ENCODE measurements around the gene MBOAT1.

MBOAT1 gene

DNA sequence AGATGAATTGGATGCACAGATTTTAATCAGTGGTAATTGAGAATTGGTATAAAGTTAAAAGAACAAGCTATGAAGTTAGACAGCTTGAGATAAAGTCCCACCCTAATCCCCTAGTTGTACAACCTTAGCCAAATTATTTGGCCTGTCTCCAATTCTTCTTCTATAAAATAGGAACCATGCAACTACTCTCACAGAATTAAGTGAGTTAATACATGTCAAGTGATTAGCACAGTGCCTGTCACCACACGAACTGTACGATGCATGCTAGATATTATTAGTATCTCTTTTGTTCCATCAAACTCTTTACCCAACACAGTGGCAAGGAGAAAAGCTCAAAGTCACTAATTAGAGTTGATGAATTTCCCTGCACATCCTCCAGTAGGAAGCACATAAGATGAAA, 44.7 kb downstream of the MBOAT1 start:
- Histone ChIP-seq H2AK5ac (ENCODE audit: low read length, severe bottlenecking) (no peak overlapping the region), H3K79me1 (replicated peaks; ENCODE audit: low read length, poor library complexity, severe bottlenecking) (no peaks in the 10 kb centered on the region), H3K4me3 (ENCODE audit: insufficient read depth in 1 of 2, low read depth in 1 of 2, low read length in 2 of 2) (no peak overlapping the region), H3K9me3 (ENCODE audit: control insufficient read depth, low read length) (no peaks in the 10 kb centered on the region), H3K4ac (ENCODE audit: low read depth in 1 of 2, low read length in 2 of 2) (no peak overlapping the region), H4K8ac (ENCODE audit: low read length) (no peak overlapping the region), H3K4me1 (ENCODE audit: control insufficient read depth, insufficient read depth, low read depth, low read length) (no peaks in the 10 kb centered on the region), H2BK5ac (ENCODE audit: low read depth, low read length, poor library complexity, severe bottlenecking) (no peak overlapping the region), H3K4me2 (ENCODE audit: low read length, poor library complexity, severe bottlenecking) (no peak overlapping the region), H3K27ac (ENCODE audit: low read length, poor library complexity, severe bottlenecking) (no peak overlapping the region), H2BK120ac (ENCODE audit: low read depth, low read length) (no peak overlapping the region), H3K18ac (ENCODE audit: low read depth in 1 of 2, low read length in 2 of 2) (no peak overlapping the region), H2BK12ac (ENCODE audit: low read length in 2 of 2) (no peak overlapping the region), H2AFZ (ENCODE audit: low read depth, low read length) (no peak overlapping the region), H3K9ac (ENCODE audit: low read length) (no peak overlapping the region), H2BK15ac (ENCODE audit: low read depth, poor library complexity, severe bottlenecking) (no peak overlapping the region), H3K36me3 (ENCODE audit: control insufficient read depth in 1 of 2, insufficient read depth in 2 of 2, low read depth in 1 of 2, low read length in 2 of 2) (no peaks in the 10 kb centered on the region), H3K27me3 (ENCODE audit: control insufficient read depth in 1 of 2, insufficient read depth in 1 of 2, low read length in 2 of 2) (no peaks in the 10 kb centered on the region), H3K23ac (ENCODE audit: low read length in 2 of 2) (no peak overlapping the region), H4K91ac (ENCODE audit: low read length) (no peak overlapping the region), H3K14ac (ENCODE audit: low read length in 2 of 2) (no peak overlapping the region)
- DNase-seq, result no peak
- 95% methylated on average over 2 of the region's 2 CpGs for WGBS

DNA sequence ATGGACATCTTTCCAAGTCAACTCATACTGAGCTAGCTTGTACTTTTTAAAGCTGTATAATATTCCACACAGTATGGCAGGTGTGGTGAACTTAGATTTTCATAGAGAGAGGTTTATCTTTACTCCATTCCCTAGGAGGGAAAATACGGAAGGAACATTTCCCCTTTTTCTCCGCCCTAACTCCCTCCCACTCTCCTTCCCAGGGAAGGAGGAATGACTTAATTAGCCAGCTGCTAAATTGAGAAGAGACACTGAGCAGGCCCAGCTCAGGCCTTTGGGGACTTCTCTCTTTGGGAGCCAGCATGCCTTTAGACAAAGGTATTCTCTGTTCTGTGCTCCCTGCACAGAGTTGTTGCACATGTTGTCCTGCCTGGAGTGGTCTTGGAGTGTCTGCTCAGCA, 46.1 kb downstream of the MBOAT1 start:
- Histone ChIP-seq H3K4me1 (ENCODE audit: control insufficient read depth, insufficient read depth, low read depth, low read length) (no peaks in the 10 kb centered on the region), H4K8ac (ENCODE audit: low read length) (no peak overlapping the region), H3K27ac (ENCODE audit: low read length, poor library complexity, severe bottlenecking) (no peak overlapping the region), H3K79me1 (replicated peaks; ENCODE audit: low read length, poor library complexity, severe bottlenecking) (no peaks in the 10 kb centered on the region), H3K4ac (ENCODE audit: low read depth in 1 of 2, low read length in 2 of 2) (no peak overlapping the region), H3K4me3 (ENCODE audit: insufficient read depth in 1 of 2, low read depth in 1 of 2, low read length in 2 of 2) (no peak overlapping the region), H2AK5ac (ENCODE audit: low read length, severe bottlenecking) (no peak overlapping the region), H2BK12ac (ENCODE audit: low read length in 2 of 2) (no peak overlapping the region), H4K91ac (ENCODE audit: low read length) (no peak overlapping the region), H3K27me3 (ENCODE audit: control insufficient read depth in 1 of 2, insufficient read depth in 1 of 2, low read length in 2 of 2) (no peaks in the 10 kb centered on the region), H3K36me3 (ENCODE audit: control insufficient read depth in 1 of 2, insufficient read depth in 2 of 2, low read depth in 1 of 2, low read length in 2 of 2) (no peaks in the 10 kb centered on the region), H3K4me2 (ENCODE audit: low read length, poor library complexity, severe bottlenecking) (no peak overlapping the region), H3K9ac (ENCODE audit: low read length) (no peak overlapping the region), H2BK120ac (ENCODE audit: low read depth, low read length) (no peak overlapping the region), H2BK5ac (ENCODE audit: low read depth, low read length, poor library complexity, severe bottlenecking) (no peak overlapping the region), H3K14ac (ENCODE audit: low read length in 2 of 2) (no peak overlapping the region), H3K23ac (ENCODE audit: low read length in 2 of 2) (no peak overlapping the region), H2AFZ (ENCODE audit: low read depth, low read length) (no peak overlapping the region), H3K18ac (ENCODE audit: low read depth in 1 of 2, low read length in 2 of 2) (no peak overlapping the region), H3K9me3 (ENCODE audit: control insufficient read depth, low read length) (no peaks in the 10 kb centered on the region), H2BK15ac (ENCODE audit: low read depth, poor library complexity, severe bottlenecking) (no peak overlapping the region)
- WGBS, result 100% methylated on average over 1 of the region's 2 CpGs
- no peak for DNase-seq

DNA sequence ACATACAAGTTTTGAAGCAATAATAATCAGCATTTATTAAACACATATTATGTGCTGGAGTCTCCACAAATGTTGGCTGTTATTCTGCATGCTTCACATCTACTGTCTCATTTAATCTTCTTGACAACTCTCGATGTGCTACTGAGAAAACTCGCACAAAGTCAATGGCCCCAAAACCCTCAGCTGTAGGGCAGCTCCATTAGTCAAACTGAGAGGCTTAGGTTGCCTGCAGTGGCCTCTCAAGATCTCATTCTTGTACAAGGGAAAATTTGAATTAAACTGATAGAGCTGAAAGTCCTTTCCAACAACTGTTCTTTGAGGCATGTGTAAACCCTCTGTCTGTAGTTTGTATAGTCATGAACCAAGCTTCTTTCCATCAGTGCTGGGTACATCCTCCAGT, 49.8 kb downstream of the MBOAT1 start:
- Histone ChIP-seq H3K4me1 (ENCODE audit: control insufficient read depth, insufficient read depth, low read depth, low read length) (no peaks in the 10 kb centered on the region), H3K14ac (ENCODE audit: low read length in 2 of 2) (no peak overlapping the region), H2BK15ac (ENCODE audit: low read depth, poor library complexity, severe bottlenecking) (no peak overlapping the region), H3K4ac (ENCODE audit: low read depth in 1 of 2, low read length in 2 of 2) (no peak overlapping the region), H3K27ac (ENCODE audit: low read length, poor library complexity, severe bottlenecking) (no peak overlapping the region), H3K4me3 (ENCODE audit: insufficient read depth in 1 of 2, low read depth in 1 of 2, low read length in 2 of 2) (no peak overlapping the region), H2BK12ac (ENCODE audit: low read length in 2 of 2) (no peak overlapping the region), H3K18ac (ENCODE audit: low read depth in 1 of 2, low read length in 2 of 2) (no peak overlapping the region), H3K9me3 (ENCODE audit: control insufficient read depth, low read length) (no peaks in the 10 kb centered on the region), H2BK120ac (ENCODE audit: low read depth, low read length) (no peak overlapping the region), H3K9ac (ENCODE audit: low read length) (no peak overlapping the region), H3K27me3 (ENCODE audit: control insufficient read depth in 1 of 2, insufficient read depth in 1 of 2, low read length in 2 of 2) (no peaks in the 10 kb centered on the region), H3K36me3 (ENCODE audit: control insufficient read depth in 1 of 2, insufficient read depth in 2 of 2, low read depth in 1 of 2, low read length in 2 of 2) (no peaks in the 10 kb centered on the region), H3K23ac (ENCODE audit: low read length in 2 of 2) (no peak overlapping the region), H2BK5ac (ENCODE audit: low read depth, low read length, poor library complexity, severe bottlenecking) (no peak overlapping the region), H3K79me1 (replicated peaks; ENCODE audit: low read length, poor library complexity, severe bottlenecking) (peaks cover 4% of the 10 kb centered on the region), H2AFZ (ENCODE audit: low read depth, low read length) (no peak overlapping the region), H3K4me2 (ENCODE audit: low read length, poor library complexity, severe bottlenecking) (no peak overlapping the region), H4K8ac (ENCODE audit: low read length) (no peak overlapping the region), H4K91ac (ENCODE audit: low read length) (no peak overlapping the region), H2AK5ac (ENCODE audit: low read length, severe bottlenecking) (no peak overlapping the region)
- 73% methylated on average over 2 of the region's 2 CpGs for WGBS
- DNase-seq, result no peak

DNA sequence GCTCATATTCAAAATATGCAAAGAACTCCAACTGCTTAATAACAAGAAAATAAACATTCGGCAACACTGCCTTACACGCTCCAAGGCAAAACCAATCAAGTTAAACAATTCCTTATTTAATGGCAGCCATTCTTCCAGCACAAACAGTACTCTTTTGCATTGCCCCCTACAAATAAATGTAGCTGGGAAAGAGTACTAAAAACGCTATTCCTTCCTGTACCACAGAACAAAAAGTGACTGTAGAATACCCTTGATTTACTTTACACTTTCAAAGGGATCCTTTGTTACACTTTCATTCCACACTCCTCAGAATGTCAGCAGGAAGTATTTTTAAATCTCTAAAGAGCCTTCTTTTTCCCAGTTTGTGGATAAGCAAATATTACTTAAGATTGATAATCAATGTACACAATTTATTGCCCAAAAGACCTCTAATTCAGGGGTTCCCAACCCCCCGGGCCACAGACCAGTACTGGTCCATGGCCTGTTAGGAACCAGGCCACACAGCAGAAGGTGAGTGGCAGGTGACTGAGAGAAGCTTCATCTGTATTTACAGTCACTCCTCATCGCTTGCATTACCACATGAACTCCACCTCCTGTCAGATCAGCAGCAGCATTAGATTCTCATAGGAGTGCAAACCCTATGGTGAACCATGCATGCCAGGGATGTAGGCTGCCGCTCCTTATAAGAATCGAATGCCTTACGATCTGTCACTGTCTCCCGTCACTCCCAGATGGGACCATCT, 51.6 kb downstream of the MBOAT1 start:
- Histone ChIP-seq H3K9me3 (ENCODE audit: control insufficient read depth, low read length) (no peaks in the 10 kb centered on the region), H3K4me1 (ENCODE audit: control insufficient read depth, insufficient read depth, low read depth, low read length) (no peaks in the 10 kb centered on the region), H3K27ac (ENCODE audit: low read length, poor library complexity, severe bottlenecking) (no peak overlapping the region), H3K9ac (ENCODE audit: low read length) (no peak overlapping the region), H2AFZ (ENCODE audit: low read depth, low read length) (no peak overlapping the region), H2AK5ac (ENCODE audit: low read length, severe bottlenecking) (no peak overlapping the region), H3K14ac (ENCODE audit: low read length in 2 of 2) (no peak overlapping the region), H2BK5ac (ENCODE audit: low read depth, low read length, poor library complexity, severe bottlenecking) (no peak overlapping the region), H3K18ac (ENCODE audit: low read depth in 1 of 2, low read length in 2 of 2) (no peak overlapping the region), H3K4me3 (ENCODE audit: insufficient read depth in 1 of 2, low read depth in 1 of 2, low read length in 2 of 2) (no peak overlapping the region), H4K8ac (ENCODE audit: low read length) (no peak overlapping the region), H3K27me3 (ENCODE audit: control insufficient read depth in 1 of 2, insufficient read depth in 1 of 2, low read length in 2 of 2) (no peaks in the 10 kb centered on the region), H2BK120ac (ENCODE audit: low read depth, low read length) (no peak overlapping the region), H2BK12ac (ENCODE audit: low read length in 2 of 2) (no peak overlapping the region), H3K36me3 (ENCODE audit: control insufficient read depth in 1 of 2, insufficient read depth in 2 of 2, low read depth in 1 of 2, low read length in 2 of 2) (no peaks in the 10 kb centered on the region), H3K79me1 (replicated peaks; ENCODE audit: low read length, poor library complexity, severe bottlenecking) (peaks cover 6% of the 10 kb centered on the region), H4K91ac (ENCODE audit: low read length) (no peak overlapping the region), H2BK15ac (ENCODE audit: low read depth, poor library complexity, severe bottlenecking) (no peak overlapping the region), H3K4ac (ENCODE audit: low read depth in 1 of 2, low read length in 2 of 2) (no peak overlapping the region), H3K4me2 (ENCODE audit: low read length, poor library complexity, severe bottlenecking) (no peak overlapping the region), H3K23ac (ENCODE audit: low read length in 2 of 2) (no peak overlapping the region)
- WGBS, result 88% methylated on average over 9 of the region's 9 CpGs
- no peak for DNase-seq

Measured in mesenchymal stem cell (in vitro differentiated cells and primary cell).